Amniotic stem cell (primary cell): Measurements from ENCODE around the gene SLC2A13.
"Not testable (repeated sequence)": the region's sequence is repeated elsewhere in the genome, so short reads cannot be mapped to it uniquely, and the experiment has no call there.

Experiments
- DNase-seq: peaks from one replicate; lab custom pipeline; 2025; lab: John Stamatoyannopoulos, UW

The SLC2A13 gene

GRCh38 chr12:39867631-39868327, 238.1 kb downstream of the SLC2A13 start:
- DNase-seq, result no peak

- DNase-seq, result no peak
Observed at GRCh38 chr12:39866135-39866534, 239.7 kb downstream of the SLC2A13 start.

- DNase-seq, result no peak
Observed at GRCh38 chr12:39860695-39861094, 245.2 kb downstream of the SLC2A13 start.

GRCh38 chr12:39853003-39853402, 252.9 kb downstream of the SLC2A13 start:
- no peak for DNase-seq

GRCh38 chr12:39852346-39852745, 253.5 kb downstream of the SLC2A13 start:
- no peak for DNase-seq

- DNase-seq, result not testable (repeated sequence)
Observed at GRCh38 chr12:39848218-39848617, 257.7 kb downstream of the SLC2A13 start.

- DNase-seq, result no peak
Observed at GRCh38 chr12:39846971-39847650, 258.8 kb downstream of the SLC2A13 start.

GRCh38 chr12:39846304-39846703, 259.6 kb downstream of the SLC2A13 start:
- DNase-seq, result no peak

GRCh38 chr12:39840422-39840821, 265.5 kb downstream of the SLC2A13 start:
- no peak for DNase-seq

- no peak for DNase-seq
Observed at GRCh38 chr12:39839072-39839471, 266.8 kb downstream of the SLC2A13 start.

- no peak for DNase-seq
Observed at GRCh38 chr12:39835517-39836489, 270.1 kb downstream of the SLC2A13 start.

- DNase-seq, result no peak
Observed at GRCh38 chr12:39831587-39832315, 274.1 kb downstream of the SLC2A13 start.

- DNase-seq, result no peak
Observed at GRCh38 chr12:39830852-39831520, 274.9 kb downstream of the SLC2A13 start.

- DNase-seq, result no peak
Observed at GRCh38 chr12:39830171-39830570, 275.7 kb downstream of the SLC2A13 start.

GRCh38 chr12:39824505-39825212, 281.2 kb downstream of the SLC2A13 start:
- no peak for DNase-seq

- no peak for DNase-seq
Observed at GRCh38 chr12:39816671-39817185, 289.2 kb downstream of the SLC2A13 start.

GRCh38 chr12:39815746-39816145, 290.1 kb downstream of the SLC2A13 start:
- DNase-seq, result no peak

GRCh38 chr12:39814626-39815025, 291.3 kb downstream of the SLC2A13 start:
- no peak for DNase-seq

GRCh38 chr12:39813776-39814175, 292.1 kb downstream of the SLC2A13 start:
- DNase-seq, result no peak

- not testable (repeated sequence) for DNase-seq
Observed at GRCh38 chr12:39812456-39812855, 293.4 kb downstream of the SLC2A13 start.
